DMS53 (cell line): ENCODE data around the gene CLMN.

ENCODE experiments used
- DNase-seq: peaks from one replicate; lab custom pipeline; 2025; lab: John Stamatoyannopoulos, UW

CLMN gene

GRCh38 chr14:95136631-95137030, 183.1 kb downstream of the CLMN start:
- DNase-seq = no peak

DNA sequence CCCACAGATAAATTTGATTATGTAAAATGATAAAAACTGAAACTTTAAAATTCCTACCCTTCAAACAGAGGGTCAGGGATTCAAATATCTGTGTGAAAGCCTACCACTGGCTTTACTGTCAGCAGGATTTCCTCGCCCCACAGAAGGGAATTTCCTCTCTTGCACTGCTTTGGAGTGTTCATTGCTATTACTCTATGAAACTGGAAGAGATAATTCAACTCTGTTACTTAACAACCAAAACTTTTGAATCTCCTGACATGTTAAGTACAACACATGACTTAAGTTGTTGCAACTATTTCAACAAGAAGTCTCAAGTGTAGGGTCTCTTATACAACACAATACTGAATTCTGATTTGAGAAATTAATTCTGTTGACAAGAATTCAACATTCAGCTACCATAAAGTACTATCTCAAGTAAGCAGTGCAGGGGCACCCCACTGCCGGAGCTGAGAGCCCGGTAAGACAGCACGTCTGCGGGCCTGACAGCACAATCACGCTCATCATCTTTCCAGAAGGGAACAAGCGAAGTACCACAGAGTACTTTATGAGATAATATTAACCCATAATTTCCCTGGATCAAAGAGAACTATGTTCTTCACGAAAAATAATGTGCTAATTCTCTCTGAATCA, 185.3 kb downstream of the CLMN start:
- DNase-seq = no peak

- no peak for DNase-seq
Measured at GRCh38 chr14:95133282-95133681, 186.4 kb downstream of the CLMN start.

- no peak for DNase-seq
Measured at GRCh38 chr14:95132760-95133159, 186.9 kb downstream of the CLMN start.
